ENCODE data around the gene RASD1.
"Not testable (repeated sequence)": the region's sequence is repeated elsewhere in the genome, so short reads cannot be mapped to it uniquely, and the experiment has no call there.

The RASD1 gene

GRCh38 chr17:17469358-17469757 is 26.8 kb downstream of the RASD1 start:
- no peak for DNase-seq (ENCODE audit: low spot score)

GRCh38 chr17:17468217-17469010 is 27.8 kb downstream of the RASD1 start:
- DNase-seq (ENCODE audit: low spot score): no peak

- DNase-seq (ENCODE audit: low spot score): no peak
These were observed 28.5 kb downstream of the RASD1 start for GRCh38 chr17:17467720-17468119.

- no peak for DNase-seq (ENCODE audit: low spot score)
These were observed 29.2 kb downstream of the RASD1 start for GRCh38 chr17:17467016-17467415.

GRCh38 chr17:17466511-17466910 is 29.7 kb downstream of the RASD1 start:
- no peak for DNase-seq (ENCODE audit: low spot score)

GRCh38 chr17:17465878-17466277 is 30.3 kb downstream of the RASD1 start:
- not testable (repeated sequence) for DNase-seq (ENCODE audit: low spot score)

GRCh38 chr17:17463821-17464220 is 32.4 kb downstream of the RASD1 start:
- no peak for DNase-seq (ENCODE audit: low spot score)

GRCh38 chr17:17462048-17462824 is 34.0 kb downstream of the RASD1 start:
- no peak for DNase-seq (ENCODE audit: low spot score)

- no peak for DNase-seq (ENCODE audit: low spot score)
These were observed 36.2 kb downstream of the RASD1 start for GRCh38 chr17:17460038-17460437.

- DNase-seq (ENCODE audit: low spot score): no peak
These were observed 38.5 kb downstream of the RASD1 start for GRCh38 chr17:17457680-17458079.

- no peak for DNase-seq (ENCODE audit: low spot score)
These were observed 39.9 kb downstream of the RASD1 start for GRCh38 chr17:17456251-17456650.

GRCh38 chr17:17455173-17455572 is 41.0 kb downstream of the RASD1 start:
- DNase-seq (ENCODE audit: low spot score): no peak

GRCh38 chr17:17454700-17455099 is 41.5 kb downstream of the RASD1 start:
- DNase-seq (ENCODE audit: low spot score): not testable (repeated sequence)

GRCh38 chr17:17454276-17454675 is 41.9 kb downstream of the RASD1 start:
- DNase-seq (ENCODE audit: low spot score): no peak

GRCh38 chr17:17453088-17453487 is 43.1 kb downstream of the RASD1 start:
- DNase-seq (ENCODE audit: low spot score): no peak

GRCh38 chr17:17448723-17449122 is 47.5 kb downstream of the RASD1 start:
- DNase-seq (ENCODE audit: low spot score): no peak

GRCh38 chr17:17448076-17448475 is 48.1 kb downstream of the RASD1 start:
- no peak for DNase-seq (ENCODE audit: low spot score)

GRCh38 chr17:17447264-17447663 is 48.9 kb downstream of the RASD1 start:
- no peak for DNase-seq (ENCODE audit: low spot score)

- no peak for DNase-seq (ENCODE audit: low spot score)
These were observed 49.5 kb downstream of the RASD1 start for GRCh38 chr17:17446666-17447155.

- peak; percentile 91 for DNase-seq (ENCODE audit: low spot score)
These were observed 50.1 kb downstream of the RASD1 start for GRCh38 chr17:17445925-17446665.

GRCh38 chr17:17445296-17445924 is 50.8 kb downstream of the RASD1 start:
- no peak for DNase-seq (ENCODE audit: low spot score)
